Endodermal cell (in vitro differentiated cells): ENCODE data around the gene MPST. TPM values are rescaled to one million over a fixed set of nuclear protein-coding genes. Genes with fewer than 3 reads are reported as not detected.

Experiments
- DNase-seq: peaks from one replicate; pipeline ENCODE4 v3.0.0-alpha.2; 2017
- H3K27ac ChIP-seq: 2 replicates; pipeline ENCODE4 v1.5.1; 2013; ENCODE audit warnings: mild to moderate bottlenecking, low read depth, low read length, moderate library complexity
- H3K27me3 ChIP-seq: 2 replicates; pipeline ENCODE4 v1.6.1; 2013; ENCODE audit warnings: mild to moderate bottlenecking, low read length, moderate library complexity; ENCODE audit not compliant: insufficient read depth, control insufficient read depth, poor library complexity, severe bottlenecking
- H3K36me3 ChIP-seq: 2 replicates; pipeline ENCODE4 v1.7.0; 2013; ENCODE audit warnings: mild to moderate bottlenecking, low read length, moderate library complexity; ENCODE audit not compliant: control insufficient read depth, insufficient read depth
- H3K4me1 ChIP-seq: one replicate; pipeline ENCODE4 v1.7.0; 2013; ENCODE audit warnings: low read length; ENCODE audit not compliant: control insufficient read depth, insufficient read depth
- H3K4me3 ChIP-seq: 2 replicates; pipeline ENCODE4 v1.5.1; 2013; ENCODE audit warnings: mild to moderate bottlenecking, low read length, moderate library complexity
- H3K9ac ChIP-seq: 2 replicates; pipeline ENCODE4 v1.6.1; 2013; ENCODE audit warnings: mild to moderate bottlenecking, low read length, moderate library complexity; ENCODE audit not compliant: poor library complexity, severe bottlenecking; ENCODE audit errors: extremely low read depth
- H3K9me3 ChIP-seq: 2 replicates; pipeline ENCODE4 v1.6.1; 2013; ENCODE audit warnings: mild to moderate bottlenecking, low read length, moderate library complexity; ENCODE audit not compliant: control insufficient read depth
- H3K27ac Mint-ChIP-seq: 2 replicates; pipeline ENCODE4 v1.8.0; 2020; ENCODE audit warnings: mixed read lengths
- H3K27me3 Mint-ChIP-seq: 2 replicates; pipeline ENCODE4 v1.8.0; 2021; ENCODE audit warnings: mild to moderate bottlenecking, mixed read lengths; ENCODE audit not compliant: insufficient read depth
- H3K36me3 Mint-ChIP-seq: 2 replicates; pipeline ENCODE4 v1.8.0; 2020; ENCODE audit warnings: low read depth, mixed read lengths
- H3K4me1 Mint-ChIP-seq: 2 replicates; pipeline ENCODE4 v1.8.0; 2020; ENCODE audit warnings: mixed read lengths
- H3K4me3 Mint-ChIP-seq: 2 replicates; pipeline ENCODE4 v1.8.0; 2020; ENCODE audit warnings: mild to moderate bottlenecking, moderate library complexity, mixed read lengths
- H3K9me3 Mint-ChIP-seq: 2 replicates; pipeline ENCODE4 v1.8.0; 2020; ENCODE audit warnings: mild to moderate bottlenecking, mixed read lengths
- CTCF ChIP-seq: fragments of 200-600 bp; sonication (generic); conservative IDR thresholded peaks from 2 replicates; pipeline ENCODE4 v1.5.0; 2021; ENCODE audit warnings: antibody characterized with exemption, mild to moderate bottlenecking
- WGBS, 2 experiments: methylation state at CpG; one replicate each; pipeline versions ENCODE4 v1.1.5 to v1.1.7; 2013; ENCODE audit warnings: missing lambda C conversion rate in 2 of 2, mixed read lengths in 1 of 2; ENCODE audit not compliant: insufficient coverage in 1 of 2, insufficient read length in 1 of 2; 5-methylcytosine and 5-hydroxymethylcytosine counted together
- total RNA-seq, 2 donors: library from RNA; stranded (reverse); fragmentation: NEBNext Ultra II Directional in 1 of 2; extraction: Animal tissue kit (Norgen Biotek cat#: 25700) in 1 of 2; gene quantifications; 2 replicates in 1 of 2; 3 replicates in 1 of 2; pipeline ENCODE4 v1.2.1, GENCODE V29; 2021

The MPST gene
- total RNA-seq, 2 donors from 2014 or later = 71.7 to 74.6 TPM

- no peak for TF ChIP-seq CTCF
- Mint-ChIP-seq H3K27ac (no peak overlapping the region), H3K36me3 (peaks cover 17% of the 10 kb centered on the region), H3K9me3 (no peaks in the 10 kb centered on the region), H3K27me3 (peaks cover 13% of the 10 kb centered on the region), H3K4me3 (peak overlapping the region; percentile 60), H3K4me1 (peaks cover 16% of the 10 kb centered on the region)
- no peak for DNase-seq
- Histone ChIP-seq H3K9me3 (no peaks in the 10 kb centered on the region), H3K36me3 (peaks cover 3% of the 10 kb centered on the region), H3K4me1 (no peaks in the 10 kb centered on the region), H3K9ac (no peak overlapping the region), H3K27ac (no peak overlapping the region), H3K4me3 (no peak overlapping the region), H3K27me3 (no peaks in the 10 kb centered on the region)
- WGBS, 2 experiments = 95 to 96% methylated on average over 7 to 16 of the region's 16 CpGs
Observed at GRCh38 chr22:37053310-37054055, 33.9 kb downstream of the MPST start.

GRCh38 chr22:37054056-37054395 lies 34.5 kb downstream of the MPST start:
- Mint-ChIP-seq H3K27ac (no peak overlapping the region), H3K4me1 (peaks cover 16% of the 10 kb centered on the region), H3K4me3 (no peak overlapping the region), H3K27me3 (peaks cover 13% of the 10 kb centered on the region), H3K9me3 (no peaks in the 10 kb centered on the region), H3K36me3 (peaks cover 17% of the 10 kb centered on the region)
- 83 to 89% methylated on average over 8 of the region's 8 CpGs for WGBS, 2 experiments
- H3K9ac ChIP-seq = no peak overlapping the region
- H3K36me3 ChIP-seq = peaks cover 3% of the 10 kb centered on the region
- no peaks in the 10 kb centered on the region for H3K4me1 ChIP-seq
- H3K4me3 ChIP-seq = no peak overlapping the region
- H3K27ac ChIP-seq = no peak overlapping the region
- no peak for DNase-seq
- no peaks in the 10 kb centered on the region for H3K9me3 ChIP-seq
- no peak for TF ChIP-seq CTCF
- H3K27me3 ChIP-seq = no peaks in the 10 kb centered on the region

GRCh38 chr22:37054600-37055365 lies 35.2 kb downstream of the MPST start:
- Histone ChIP-seq H3K4me1 (no peaks in the 10 kb centered on the region), H3K9me3 (no peaks in the 10 kb centered on the region), H3K4me3 (no peak overlapping the region), H3K36me3 (peaks cover 3% of the 10 kb centered on the region), H3K27me3 (no peaks in the 10 kb centered on the region), H3K9ac (no peak overlapping the region), H3K27ac (no peak overlapping the region)
- peaks cover 16% of the 10 kb centered on the region for H3K4me1 Mint-ChIP-seq
- no peak for DNase-seq
- H3K27ac Mint-ChIP-seq = no peak overlapping the region
- no peaks in the 10 kb centered on the region for H3K9me3 Mint-ChIP-seq
- H3K27me3 Mint-ChIP-seq = peaks cover 10% of the 10 kb centered on the region
- peaks cover 17% of the 10 kb centered on the region for H3K36me3 Mint-ChIP-seq
- H3K4me3 Mint-ChIP-seq = no peak overlapping the region
- TF ChIP-seq CTCF = no peak
- 92 to 93% methylated on average over 16 to 20 of the region's 20 CpGs for WGBS, 2 experiments
